B cell (primary cell): ENCODE data around the gene MED16. TPM values are rescaled to one million over a fixed set of nuclear protein-coding genes. Genes with fewer than 3 reads are reported as not detected.

Source experiments
- ATAC-seq: fragments of 200-7000 bp; cut with Tn5 transposase; one replicate; pipeline ENCODE4 v1.10.0; 2021; ENCODE audit warnings: low read depth, mild to moderate bottlenecking, moderate number of reproducible peaks, moderate library complexity
- CTCF ChIA-PET: fragments of 350-600 bp; sonication (Branson Sonifier 250); formaldehyde crosslinking; loops from one replicate; lab custom pipeline; 2021; ENCODE audit warnings: antibody characterized with exemption, inconsistent platforms; lab: Charles Lee
- POLR2A ChIA-PET: fragments of 350-600 bp; sonication (Branson Sonifier 250); formaldehyde crosslinking; loops from one replicate; lab custom pipeline; 2021; ENCODE audit warnings: antibody characterized with exemption; lab: Charles Lee
- DNase-seq: peaks from one replicate; pipeline ENCODE4 v3.0.0; 2013
- H2AFZ ChIP-seq: 2 replicates; pipeline ENCODE4 v1.6.1; 2012; ENCODE audit warnings: mild to moderate bottlenecking, low read depth, low read length; ENCODE audit not compliant: insufficient read depth, poor library complexity, severe bottlenecking
- H3K27ac ChIP-seq, 2 donors: 1 replicate in 1 of 2; 2 replicates in 1 of 2; pipeline ENCODE4 v1.5.1; 2012 to 2013; ENCODE audit warnings: low read length in 2 of 2, mild to moderate bottlenecking in 2 of 2, moderate library complexity in 1 of 2
- H3K27me3 ChIP-seq, 4 experiments: fragments of 200-600 bp in 1 of 4; sonication (generic) in 1 of 4; replicated peaks in 1 of 4; 1 replicate in 2 of 4; 2 replicates in 2 of 4; pipeline versions ENCODE4 v1.6.1 to v1.7.0; 2013 to 2016; ENCODE audit warnings: low read length in 3 of 4, mild to moderate bottlenecking in 2 of 4, mixed read lengths in 1 of 4, moderate library complexity in 1 of 4; ENCODE audit not compliant: insufficient read depth in 4 of 4, control insufficient read depth in 3 of 4; ENCODE audit errors: control extremely low read depth in 1 of 4
- H3K36me3 ChIP-seq, 2 experiments: replicated peaks in 1 of 2; 1 replicate in 1 of 2; 2 replicates in 1 of 2; pipeline versions ENCODE4 v1.6.1 to v1.7.1; 2013; ENCODE audit warnings: low read length in 1 of 2; ENCODE audit not compliant: insufficient read depth in 2 of 2, control insufficient read depth in 1 of 2; ENCODE audit errors: control extremely low read depth in 1 of 2, extremely low read depth in 1 of 2
- H3K4me1 ChIP-seq, 2 donors: fragments of 200-600 bp in 1 of 2; sonication (generic) in 1 of 2; 1 replicate in 1 of 2; 2 replicates in 1 of 2; pipeline versions ENCODE4 v1.5.1 to v1.6.1; 2013 to 2017; ENCODE audit warnings: low read length in 2 of 2; ENCODE audit not compliant: control insufficient read depth in 2 of 2, insufficient read depth in 2 of 2
- H3K4me2 ChIP-seq: replicated peaks from 2 replicates; pipeline ENCODE3; 2012; ENCODE audit warnings: mild to moderate bottlenecking, low read depth, low read length; ENCODE audit not compliant: poor library complexity, severe bottlenecking
- H3K4me3 ChIP-seq, 5 experiments: fragments of 200-600 bp in 1 of 5; sonication (generic) in 1 of 5; 1 replicate in 3 of 5; 2 replicates in 2 of 5; pipeline versions ENCODE4 v1.5.1 to v1.7.0; 2011 to 2016; ENCODE audit warnings: low read length in 4 of 5, mild to moderate bottlenecking in 4 of 5, low read depth in 2 of 5, control low read depth in 1 of 5, moderate library complexity in 1 of 5; ENCODE audit not compliant: insufficient read depth in 1 of 5; ENCODE audit errors: control extremely low read depth in 1 of 5, extremely low read depth in 1 of 5
- H3K79me2 ChIP-seq: fragments of 200-600 bp; sonication (generic); one replicate; pipeline ENCODE4 v1.6.0; 2016; ENCODE audit warnings: low read length; ENCODE audit not compliant: control insufficient read depth, insufficient read depth
- H3K9ac ChIP-seq: fragments of 200-600 bp; sonication (generic); 2 replicates; pipeline ENCODE4 v1.6.1; 2017; ENCODE audit warnings: mild to moderate bottlenecking, low read length, moderate library complexity
- H3K9me3 ChIP-seq, 3 donors: one replicate each; pipeline versions ENCODE4 v1.6.1 to v1.7.1; 2013; ENCODE audit warnings: low read length in 2 of 3; ENCODE audit not compliant: control insufficient read depth in 2 of 3, insufficient read depth in 1 of 3; ENCODE audit errors: control extremely low read depth in 1 of 3
- H4K20me1 ChIP-seq: 2 replicates; pipeline ENCODE4 v1.6.0; 2012; ENCODE audit warnings: mild to moderate bottlenecking, low read length; ENCODE audit not compliant: insufficient read depth, control insufficient read depth, poor library complexity, severe bottlenecking
- H3K27ac Mint-ChIP-seq: one replicate; pipeline ENCODE4 v1.8.0; 2021; ENCODE audit warnings: mixed read lengths
- H3K27me3 Mint-ChIP-seq: one replicate; pipeline ENCODE4 v1.8.0; 2021; ENCODE audit warnings: mixed read lengths
- H3K4me1 Mint-ChIP-seq: one replicate; pipeline ENCODE4 v1.8.0; 2021; ENCODE audit warnings: mixed read lengths
- H3K4me3 Mint-ChIP-seq: one replicate; pipeline ENCODE4 v1.8.0; 2021; ENCODE audit warnings: mixed read lengths
- H3K9me3 Mint-ChIP-seq: one replicate; pipeline ENCODE4 v1.8.0; 2022; ENCODE audit warnings: mixed read lengths; ENCODE audit not compliant: insufficient read depth
- EZH2 ChIP-seq: IDR thresholded peaks from 2 replicates; pipeline ENCODE4 v1.6.1; 2012; ENCODE audit warnings: borderline replicate concordance, low read depth, mild to moderate bottlenecking, moderate library complexity, low read length; ENCODE audit not compliant: insufficient read depth, poor library complexity, severe bottlenecking
- WGBS: methylation state at CpG from one replicate; pipeline ENCODE4 v1.1.5; 2013; ENCODE audit warnings: missing lambda C conversion rate; ENCODE audit not compliant: insufficient coverage; 5-methylcytosine and 5-hydroxymethylcytosine counted together
- intact Hi-C: fragments of 100-400 bp; cut with micrococcal nuclease; formaldehyde crosslinking; loops from one replicate; pipeline ENCODE4 v1.10.0; 2022
- polyA plus RNA-seq: library from polyadenylated mRNA; depleted of rRNA; stranded (reverse); fragments of >200 nt; gene quantifications from 2 replicates; pipeline ENCODE4 v1.2.3, GENCODE V29; 2012
- total RNA-seq, 2 donors: library from RNA; stranded (reverse); fragments of 120-200 nt in 1 of 2; gene quantifications; 1 replicate in 1 of 2; 2 replicates in 1 of 2; pipeline versions ENCODE4 v1.2.3 to v1.2.4, GENCODE V29; 2013 to 2022
- TF ChIP-seq, protein P1 (sequence below): fragments of 200-600 bp; IDR thresholded peaks from one replicate; pipeline ENCODE4 v1.8.0; 2022; ENCODE audit warnings: antibody characterized with exemption, mild to moderate bottlenecking

Gene MED16
- total and polyA plus RNA-seq, 2 donors (not counting 1 experiment from before 2014, with no cell fraction given), result 85.0 to 85.3 TPM

DNA sequence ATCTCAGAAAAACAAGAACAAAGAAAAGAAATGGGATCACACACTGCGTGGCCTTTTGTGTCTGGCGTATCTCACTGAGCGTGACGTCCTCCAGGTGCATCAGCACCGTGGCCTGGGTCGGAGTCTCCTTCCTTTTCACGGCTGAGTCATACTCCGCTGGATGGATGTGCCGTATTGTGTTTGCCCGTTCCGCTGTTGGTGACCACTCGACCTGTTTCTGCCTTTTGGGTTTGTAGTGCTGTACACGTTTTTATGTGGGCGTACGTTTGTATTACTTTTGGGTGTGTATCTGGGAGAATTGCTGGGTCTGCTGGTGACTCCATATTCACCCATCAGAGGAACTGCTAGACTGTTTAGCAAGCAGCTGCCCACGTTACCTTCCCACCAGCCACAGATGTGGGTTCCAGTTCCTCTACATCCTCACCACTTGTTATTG is 44.3 kb upstream of the MED16 start:
- peak overlapping the region in 1 of 2 donors; percentile 12 for H3K27ac ChIP-seq
- peaks cover 40 to 68% of the 10 kb centered on the region in 2 donors for H3K4me1 ChIP-seq
- no peak overlapping the region for H3K4me2 ChIP-seq
- Mint-ChIP-seq H3K4me1 (peaks cover 48% of the 10 kb centered on the region), H3K27me3 (no peaks in the 10 kb centered on the region), H3K4me3 (peak overlapping the region; percentile 44), H3K9me3 (peaks cover 2% of the 10 kb centered on the region), H3K27ac (peak overlapping the region; percentile 91)
- H3K36me3 ChIP-seq, result peaks cover 2 to 3% of the 10 kb centered on the region in 2 experiments
- ATAC-seq (peak; percentile 25), DNase-seq (peak; percentile 61)
- H3K79me2 ChIP-seq, result peaks cover 59% of the 10 kb centered on the region
- H3K9ac ChIP-seq, result no peak overlapping the region
- CTCF ChIA-PET, result interaction anchor here (1.6 to 3.1 kb wide), 4 partner anchors 7 to 176 kb away, joined by 3 to 16 read pairs (median 4); partner anchors contain the start of gene WDR18
- peaks cover 41% of the 10 kb centered on the region for H4K20me1 ChIP-seq
- POLR2A ChIA-PET, result interaction anchor here (0.6 to 0.7 kb wide), 3 partner anchors 9 to 1005 kb away, joined by 3 to 8 read pairs (median 4); no protein-coding TSS in a partner anchor
- TF ChIP-seq, protein P1, sequence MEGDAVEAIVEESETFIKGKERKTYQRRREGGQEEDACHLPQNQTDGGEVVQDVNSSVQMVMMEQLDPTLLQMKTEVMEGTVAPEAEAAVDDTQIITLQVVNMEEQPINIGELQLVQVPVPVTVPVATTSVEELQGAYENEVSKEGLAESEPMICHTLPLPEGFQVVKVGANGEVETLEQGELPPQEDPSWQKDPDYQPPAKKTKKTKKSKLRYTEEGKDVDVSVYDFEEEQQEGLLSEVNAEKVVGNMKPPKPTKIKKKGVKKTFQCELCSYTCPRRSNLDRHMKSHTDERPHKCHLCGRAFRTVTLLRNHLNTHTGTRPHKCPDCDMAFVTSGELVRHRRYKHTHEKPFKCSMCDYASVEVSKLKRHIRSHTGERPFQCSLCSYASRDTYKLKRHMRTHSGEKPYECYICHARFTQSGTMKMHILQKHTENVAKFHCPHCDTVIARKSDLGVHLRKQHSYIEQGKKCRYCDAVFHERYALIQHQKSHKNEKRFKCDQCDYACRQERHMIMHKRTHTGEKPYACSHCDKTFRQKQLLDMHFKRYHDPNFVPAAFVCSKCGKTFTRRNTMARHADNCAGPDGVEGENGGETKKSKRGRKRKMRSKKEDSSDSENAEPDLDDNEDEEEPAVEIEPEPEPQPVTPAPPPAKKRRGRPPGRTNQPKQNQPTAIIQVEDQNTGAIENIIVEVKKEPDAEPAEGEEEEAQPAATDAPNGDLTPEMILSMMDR, result no peak
- no peak for TF ChIP-seq EZH2
- H3K9me3 ChIP-seq, result peaks cover 0 to 12% (median 3%) of the 10 kb centered on the region in 3 donors
- intact Hi-C loops, result loop anchor here (1.0 kb wide), 1 partner anchor 10 kb away; no protein-coding TSS in a partner anchor
- no peaks in the 10 kb centered on the region for H3K27me3 ChIP-seq
- no peak overlapping the region for H3K4me3 ChIP-seq
- H2AFZ ChIP-seq, result no peak overlapping the region
- 74% methylated on average over 6 of the region's 16 CpGs for WGBS

DNA sequence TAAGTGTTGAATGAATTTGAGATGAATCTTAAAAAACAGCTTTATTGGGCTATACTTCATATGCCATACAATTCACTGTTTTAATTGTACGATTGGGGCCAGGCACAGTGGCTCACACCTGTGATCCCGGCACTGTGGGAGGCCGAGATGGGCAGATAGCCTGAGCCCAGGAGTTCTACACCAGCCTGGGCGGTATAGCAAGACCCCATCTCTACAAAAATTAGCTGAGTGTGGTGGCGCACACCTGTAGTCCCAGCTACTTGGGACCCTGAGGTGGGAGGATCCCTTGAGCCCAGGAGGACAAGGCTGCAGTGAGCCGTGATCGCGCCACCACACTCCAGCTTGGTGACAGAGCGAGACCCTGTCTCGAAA is 43.2 kb upstream of the MED16 start:
- H3K4me3 ChIP-seq, result no peak overlapping the region

More for the DNA sequence above, 43.2 kb upstream of the MED16 start:
- Mint-ChIP-seq H3K4me1 (peaks cover 45% of the 10 kb centered on the region), H3K27ac (no peak overlapping the region), H3K9me3 (peaks cover 2% of the 10 kb centered on the region), H3K4me3 (no peak overlapping the region), H3K27me3 (no peaks in the 10 kb centered on the region)
- ChIA-PET CTCF (interaction anchor here (0.7 to 1.6 kb wide), 3 partner anchors 8 to 43 kb away, joined by 3 to 4 read pairs (median 3); no protein-coding TSS in a partner anchor), POLR2A (interaction anchor here (0.6 kb wide), 1 partner anchor 14 kb away, joined by 5 read pairs; no protein-coding TSS in a partner anchor)
- H4K20me1 ChIP-seq, result peaks cover 33% of the 10 kb centered on the region
- H3K27me3 ChIP-seq, result no peaks in the 10 kb centered on the region
- peaks cover 52% of the 10 kb centered on the region for H3K79me2 ChIP-seq
- peaks cover 31 to 63% of the 10 kb centered on the region in 2 donors for H3K4me1 ChIP-seq
- TF ChIP-seq, protein P1, result no peak
- TF ChIP-seq EZH2, result no peak
- H3K9ac ChIP-seq, result no peak overlapping the region
- H3K4me2 ChIP-seq, result no peak overlapping the region
- DNase-seq, result no peak
- 99% methylated on average over 8 of the region's 10 CpGs for WGBS
- ATAC-seq, result no peak
- H3K36me3 ChIP-seq, result peaks cover 2 to 3% of the 10 kb centered on the region in 2 experiments
- peaks cover 0 to 12% (median 3%) of the 10 kb centered on the region in 3 donors for H3K9me3 ChIP-seq
- no peak overlapping the region for H3K27ac ChIP-seq
- intact Hi-C loops, result no loop called here
- H2AFZ ChIP-seq, result no peak overlapping the region
